Neutrophil (primary cell): ENCODE results near the gene DCC.

Experiments
- H3K27ac ChIP-seq: fragments of 200-600 bp; sonication (generic); 2 replicates; pipeline ENCODE4 v1.5.1; 2016; ENCODE audit warnings: mild to moderate bottlenecking, moderate library complexity
- H3K27me3 ChIP-seq: fragments of 200-600 bp; sonication (generic); 2 replicates; pipeline ENCODE4 v1.6.0; 2016; ENCODE audit warnings: mild to moderate bottlenecking
- H3K36me3 ChIP-seq: fragments of 200-600 bp; sonication (generic); 2 replicates; pipeline ENCODE4 v1.5.1; 2017
- H3K4me1 ChIP-seq, 2 experiments: fragments of 200-600 bp in 1 of 2; sonication (generic) in 1 of 2; 1 replicate in 1 of 2; 2 replicates in 1 of 2; pipeline versions ENCODE4 v1.5.1 to v1.6.1; 2013 to 2016; ENCODE audit warnings: low read depth in 1 of 2, low read length in 1 of 2, mild to moderate bottlenecking in 1 of 2, moderate library complexity in 1 of 2; ENCODE audit not compliant: control insufficient read depth in 1 of 2, insufficient read depth in 1 of 2
- H3K4me3 ChIP-seq, 2 experiments: fragments of 200-600 bp in 1 of 2; sonication (generic) in 1 of 2; 1 replicate in 1 of 2; 2 replicates in 1 of 2; pipeline ENCODE4 v1.5.1; 2013 to 2016; ENCODE audit warnings: low read depth in 1 of 2, low read length in 1 of 2, mild to moderate bottlenecking in 1 of 2, moderate library complexity in 1 of 2
- H3K9me3 ChIP-seq: fragments of 200-600 bp; sonication (generic); 2 replicates; pipeline ENCODE4 v1.5.1; 2016
- CTCF ChIP-seq: fragments of 200-600 bp; sonication (generic); IDR thresholded peaks from 2 replicates; pipeline ENCODE4 v1.5.1; 2016; ENCODE audit warnings: antibody characterized with exemption

DCC gene

GRCh38 chr18:52746986-52747385 is 407.0 kb downstream of the DCC start:
- H3K9me3 ChIP-seq = no peaks in the 10 kb centered on the region
- no peaks in the 10 kb centered on the region for H3K36me3 ChIP-seq
- no peak for TF ChIP-seq CTCF
- H3K27ac ChIP-seq = no peak overlapping the region
- H3K4me3 ChIP-seq = no peak overlapping the region
- no peaks in the 10 kb centered on the region for H3K4me1 ChIP-seq
- H3K27me3 ChIP-seq = no peaks in the 10 kb centered on the region

- Histone ChIP-seq H3K36me3 (no peaks in the 10 kb centered on the region), H3K9me3 (no peaks in the 10 kb centered on the region), H3K27me3 (no peaks in the 10 kb centered on the region), H3K4me1 (no peaks in the 10 kb centered on the region), H3K4me3 (no peak overlapping the region), H3K27ac (no peak overlapping the region)
- no peak for TF ChIP-seq CTCF
Observed at GRCh38 chr18:52747869-52748268, 407.9 kb downstream of the DCC start.

- Histone ChIP-seq H3K9me3 (no peaks in the 10 kb centered on the region), H3K4me3 (no peak overlapping the region), H3K4me1 (no peaks in the 10 kb centered on the region), H3K27me3 (no peaks in the 10 kb centered on the region), H3K36me3 (no peaks in the 10 kb centered on the region), H3K27ac (no peak overlapping the region)
- TF ChIP-seq CTCF = no peak
Observed at GRCh38 chr18:52748343-52748742, 408.3 kb downstream of the DCC start.

GRCh38 chr18:52749542-52749941 is 409.5 kb downstream of the DCC start:
- H3K27ac ChIP-seq = no peak overlapping the region
- no peaks in the 10 kb centered on the region for H3K4me1 ChIP-seq
- H3K9me3 ChIP-seq = no peaks in the 10 kb centered on the region
- H3K36me3 ChIP-seq = no peaks in the 10 kb centered on the region
- H3K27me3 ChIP-seq = no peaks in the 10 kb centered on the region
- no peak for TF ChIP-seq CTCF
- H3K4me3 ChIP-seq = no peak overlapping the region

GRCh38 chr18:52750995-52751394 is 411.0 kb downstream of the DCC start:
- Histone ChIP-seq H3K9me3 (no peaks in the 10 kb centered on the region), H3K4me3 (no peak overlapping the region), H3K4me1 (no peaks in the 10 kb centered on the region), H3K27me3 (no peaks in the 10 kb centered on the region), H3K27ac (no peak overlapping the region), H3K36me3 (no peaks in the 10 kb centered on the region)
- no peak for TF ChIP-seq CTCF

GRCh38 chr18:52764316-52764715 is 424.3 kb downstream of the DCC start:
- no peaks in the 10 kb centered on the region for H3K4me1 ChIP-seq
- no peaks in the 10 kb centered on the region for H3K9me3 ChIP-seq
- no peaks in the 10 kb centered on the region for H3K36me3 ChIP-seq
- H3K4me3 ChIP-seq = no peak overlapping the region
- no peak for TF ChIP-seq CTCF
- no peak overlapping the region for H3K27ac ChIP-seq
- no peaks in the 10 kb centered on the region for H3K27me3 ChIP-seq
